Activated CD8-positive, alpha-beta memory T cell treated with anti-CD3 and anti-CD28 coated beads, Interleukin-2, amount 50 U/mL, for 48 hours (primary cell): ENCODE measurements around the gene TRAPPC13.

Source experiments
- DNase-seq: peaks from one replicate; pipeline ENCODE4 v3.0.0-alpha.2; 2020

The TRAPPC13 gene

DNA sequence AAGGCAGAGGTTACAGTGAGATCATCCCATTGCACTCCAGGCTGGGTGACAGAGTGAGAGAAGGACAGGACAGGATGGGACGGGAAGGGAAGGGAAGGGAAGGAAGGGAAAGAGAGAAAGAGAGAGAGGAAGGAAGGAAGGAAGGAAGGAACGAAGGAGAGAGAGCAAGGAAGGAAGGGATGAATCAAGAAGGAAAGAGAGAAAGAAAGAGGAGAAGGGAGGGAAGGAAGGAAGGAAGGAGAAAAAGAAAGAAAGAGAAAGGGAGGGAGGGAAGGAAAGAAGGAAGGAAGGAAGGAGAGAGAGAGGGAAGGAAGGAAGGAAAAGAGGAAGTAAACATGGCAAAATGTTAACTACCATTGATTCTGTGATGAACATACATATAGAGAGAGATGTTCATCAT lies 68.3 kb downstream of the TRAPPC13 start:
- DNase-seq, result no peak

DNA sequence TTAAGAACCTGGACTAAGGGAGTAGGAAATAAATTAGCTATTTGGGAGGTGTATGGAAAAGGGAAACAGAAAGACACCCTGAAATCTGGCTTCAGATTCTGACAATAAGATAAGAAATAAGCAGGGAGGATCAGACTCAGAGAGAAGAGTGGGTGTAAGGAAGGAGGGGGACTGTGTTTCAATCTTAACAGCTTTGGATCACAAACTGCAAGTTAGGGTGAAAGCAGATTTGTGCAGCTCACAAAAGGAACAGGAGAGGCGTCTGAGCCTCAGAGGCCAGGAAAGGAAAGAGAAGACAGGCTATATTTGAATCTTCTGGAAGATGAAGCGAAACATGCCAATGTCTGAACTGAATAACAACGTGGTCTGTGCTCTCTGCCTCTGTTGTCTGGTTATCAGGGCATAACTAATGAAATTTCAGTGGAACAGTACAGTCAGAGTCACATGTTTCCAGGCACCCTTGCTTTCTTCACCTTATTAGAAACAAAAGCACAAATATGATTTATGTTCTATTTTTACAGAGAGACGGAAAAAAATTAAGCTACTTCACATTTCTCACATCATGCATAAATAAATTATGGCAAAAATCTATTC lies 70.4 kb downstream of the TRAPPC13 start:
- no peak for DNase-seq

GRCh38 chr5:65695896-65696295 lies 71.1 kb downstream of the TRAPPC13 start:
- no peak for DNase-seq

DNA sequence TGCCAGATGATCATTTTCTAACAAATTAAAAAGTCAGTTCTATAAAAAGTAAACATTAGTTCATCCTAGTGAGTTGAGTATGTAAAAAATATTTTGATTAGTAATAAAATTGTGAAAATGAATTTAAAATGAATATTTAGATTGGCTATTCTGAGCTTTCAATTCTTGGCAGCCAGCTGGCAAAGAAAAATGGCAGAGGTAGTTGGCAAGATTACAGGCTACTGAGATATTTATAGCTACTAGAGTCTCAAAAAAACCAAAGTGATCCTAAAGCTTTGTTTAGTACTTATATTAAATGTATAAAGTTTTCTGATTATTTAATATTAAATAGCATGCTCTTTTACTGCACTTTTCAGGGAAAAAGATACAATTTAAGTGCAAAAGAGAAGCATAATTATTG lies 72.1 kb downstream of the TRAPPC13 start:
- no peak for DNase-seq

- DNase-seq, result no peak
Measured at GRCh38 chr5:65699338-65699737, 74.5 kb downstream of the TRAPPC13 start.

- no peak for DNase-seq
Measured at GRCh38 chr5:65702036-65702435, 77.2 kb downstream of the TRAPPC13 start.

- no peak for DNase-seq
Measured at GRCh38 chr5:65704621-65705239, 79.9 kb downstream of the TRAPPC13 start.

- no peak for DNase-seq
Measured at GRCh38 chr5:65707663-65708062, 82.8 kb downstream of the TRAPPC13 start.

- DNase-seq, result no peak
Measured at GRCh38 chr5:65708145-65708544, 83.3 kb downstream of the TRAPPC13 start.
